Aorta (tissue), 5 donors: ENCODE results near the gene SLC5A10. TPM values are rescaled to one million over a fixed set of nuclear protein-coding genes. Genes with fewer than 3 reads are reported as not detected.
A peak's percentile ranks its signal among the peaks of the same experiment; 100 is the strongest.

Source experiments
- ATAC-seq: fragments of 200-7000 bp; cut with Tn5 transposase; one replicate; pipeline ENCODE4 v1.9.1; 2022; ENCODE audit warnings: moderate library complexity; ENCODE audit not compliant: low FRiP score
- DNase-seq, 2 donors: peaks; one replicate each; pipeline ENCODE4 v3.0.0-alpha.2; 2020
- H3K27ac ChIP-seq, 2 donors: one replicate each; pipeline ENCODE4 v1.5.1; 2013; ENCODE audit warnings: low read length in 2 of 2, mild to moderate bottlenecking in 2 of 2, moderate library complexity in 2 of 2, control low read depth in 1 of 2, inconsistent platforms in 1 of 2, low read depth in 1 of 2
- H3K27me3 ChIP-seq, 2 donors: one replicate each; pipeline ENCODE4 v1.6.1; 2013; ENCODE audit warnings: control low read depth in 1 of 2, low read length in 1 of 2, mild to moderate bottlenecking in 1 of 2, moderate library complexity in 1 of 2; ENCODE audit not compliant: insufficient read depth in 2 of 2, control insufficient read depth in 1 of 2
- H3K36me3 ChIP-seq, 2 donors: one replicate each; pipeline ENCODE4 v1.6.1; 2013; ENCODE audit warnings: control low read depth in 1 of 2, low read length in 1 of 2, mild to moderate bottlenecking in 1 of 2; ENCODE audit not compliant: insufficient read depth in 2 of 2, control insufficient read depth in 1 of 2
- H3K4me1 ChIP-seq, 2 donors: one replicate each; pipeline ENCODE4 v1.6.1; 2013; ENCODE audit warnings: low read length in 2 of 2, control low read depth in 1 of 2, mild to moderate bottlenecking in 1 of 2, moderate library complexity in 1 of 2; ENCODE audit not compliant: insufficient read depth in 2 of 2, control insufficient read depth in 1 of 2
- H3K4me3 ChIP-seq, 2 donors: one replicate each; pipeline ENCODE4 v1.5.1; 2013; ENCODE audit warnings: low read length in 2 of 2, control low read depth in 1 of 2, mild to moderate bottlenecking in 1 of 2
- H3K9me3 ChIP-seq: one replicate; pipeline ENCODE4 v1.6.1; 2013; ENCODE audit warnings: mild to moderate bottlenecking, low read length; ENCODE audit not compliant: control insufficient read depth
- WGBS, 2 donors: extraction: QIAGEN DNeasy Blood & Tissue Kit; methylation state at CpG; one replicate each; pipeline ENCODE4 v1.1.7; 2013; 5-methylcytosine and 5-hydroxymethylcytosine counted together
- intact Hi-C, 2 donors: fragments of 100-400 bp; cut with DNase I; formaldehyde crosslinking; loops; one replicate each; pipeline versions ENCODE4 v1.14.2 to v1.15.0; 2022
- polyA plus RNA-seq, 2 donors: library from polyadenylated mRNA; stranded (reverse); fragments of 200-250 nt; gene quantifications; one replicate each; pipeline ENCODE4 v1.2.3, GENCODE V29; 2013
- total RNA-seq, 2 donors: library from RNA; stranded (reverse); fragmentation: NEBNext Ultra II Directional; extraction: Animal tissue kit (Norgen Biotek cat#: 25700); gene quantifications; one replicate each; pipeline ENCODE4 v1.2.1, GENCODE V29; 2021
- donor health status: healthy with polysubstance abuse.
- donor health status: Bipolar disorder and iron deficiency.
- donor health status: DM: no; HTN: no; CAD: no.
- donor health status: DM: no; HTN: no; CAD: no.
- donor health status: DM: yes; HTN: yes; CAD: no.

Gene SLC5A10
- total and polyA plus RNA-seq, 4 donors: 0.23 TPM; not detected in 3

GRCh38 chr17:19005789-19006430 is 53.9 kb downstream of the SLC5A10 start:
- ATAC-seq (no peak), DNase-seq (no peak)
- Histone ChIP-seq H3K27me3 (no peaks in the 10 kb centered on the region), H3K9me3 (no peaks in the 10 kb centered on the region), H3K4me3 (no peak overlapping the region), H3K27ac (no peak overlapping the region), H3K4me1 (no peaks in the 10 kb centered on the region), H3K36me3 (no peaks in the 10 kb centered on the region)
- WGBS, 2 donors: 96% methylated on average over 4 of the region's 4 CpGs
- intact Hi-C loops: no loop called here

- H3K27ac ChIP-seq: no peak overlapping the region
- intact Hi-C loops: no loop called here
- no peak overlapping the region for H3K4me3 ChIP-seq
- H3K36me3 ChIP-seq: no peaks in the 10 kb centered on the region
- H3K9me3 ChIP-seq: no peaks in the 10 kb centered on the region
- H3K27me3 ChIP-seq: no peaks in the 10 kb centered on the region
- H3K4me1 ChIP-seq: no peaks in the 10 kb centered on the region
- ATAC-seq (no peak), DNase-seq (no peak)
Measured at GRCh38 chr17:19006698-19007097, 54.7 kb downstream of the SLC5A10 start.

GRCh38 chr17:19009970-19010369 is 58.0 kb downstream of the SLC5A10 start:
- Histone ChIP-seq H3K27me3 (no peaks in the 10 kb centered on the region), H3K27ac (no peak overlapping the region), H3K4me1 (no peaks in the 10 kb centered on the region), H3K9me3 (no peaks in the 10 kb centered on the region), H3K4me3 (no peak overlapping the region), H3K36me3 (no peaks in the 10 kb centered on the region)
- intact Hi-C loops: no loop called here
- 95 to 97% methylated on average over 12 of the region's 12 CpGs for WGBS, 2 donors
- ATAC-seq (no peak), DNase-seq (no peak)

GRCh38 chr17:19010729-19011505 is 59.0 kb downstream of the SLC5A10 start:
- WGBS, 2 donors: 72 to 79% methylated on average over 11 of the region's 11 CpGs
- no peaks in the 10 kb centered on the region for H3K36me3 ChIP-seq
- ATAC-seq: no peak
- H3K4me1 ChIP-seq: no peaks in the 10 kb centered on the region
- no peak overlapping the region for H3K4me3 ChIP-seq
- no peak overlapping the region for H3K27ac ChIP-seq
- H3K27me3 ChIP-seq: no peaks in the 10 kb centered on the region
- H3K9me3 ChIP-seq: no peaks in the 10 kb centered on the region
- no peak for DNase-seq
- intact Hi-C loops: no loop called here

- 85 to 93% methylated on average over 4 to 6 of the region's 6 CpGs for WGBS, 2 donors
Measured at GRCh38 chr17:19011581-19011980, 59.6 kb downstream of the SLC5A10 start.

GRCh38 chr17:19012171-19013080 is 60.5 kb downstream of the SLC5A10 start:
- WGBS, 2 donors: 96% methylated on average over 22 of the region's 22 CpGs
- Histone ChIP-seq H3K9me3 (no peaks in the 10 kb centered on the region), H3K4me1 (no peaks in the 10 kb centered on the region), H3K27ac (no peak overlapping the region), H3K27me3 (no peaks in the 10 kb centered on the region), H3K4me3 (no peak overlapping the region), H3K36me3 (no peaks in the 10 kb centered on the region)
- DNase-seq (peak; percentile 24 to 57), ATAC-seq (no peak)
- intact Hi-C loops: no loop called here

More at GRCh38 chr17:19011581-19011980, 59.6 kb downstream of the SLC5A10 start:
- intact Hi-C loops: no loop called here
- no peaks in the 10 kb centered on the region for H3K27me3 ChIP-seq
- no peaks in the 10 kb centered on the region for H3K4me1 ChIP-seq
- no peaks in the 10 kb centered on the region for H3K9me3 ChIP-seq
- no peaks in the 10 kb centered on the region for H3K36me3 ChIP-seq
- no peak overlapping the region for H3K4me3 ChIP-seq
- no peak overlapping the region for H3K27ac ChIP-seq
- DNase-seq (no peak), ATAC-seq (no peak)

GRCh38 chr17:19013226-19013625 is 61.3 kb downstream of the SLC5A10 start:
- whole genome bisulfite sequencing, 2 donors: 94 to 96% methylated on average over 12 of the region's 12 CpGs
- Histone ChIP-seq H3K4me3 (no peak overlapping the region), H3K27me3 (no peaks in the 10 kb centered on the region), H3K9me3 (no peaks in the 10 kb centered on the region), H3K4me1 (no peaks in the 10 kb centered on the region), H3K27ac (no peak overlapping the region), H3K36me3 (no peaks in the 10 kb centered on the region)
- DNase-seq: peak; percentile 17 to 54
- intact Hi-C loops: no loop called here
- ATAC-seq: no peak

GRCh38 chr17:19013806-19014627 is 62.1 kb downstream of the SLC5A10 start:
- no peak overlapping the region for H3K4me3 ChIP-seq
- intact Hi-C loops: no loop called here
- 84 to 95% methylated on average over 11 of the region's 11 CpGs for WGBS, 2 donors

More at GRCh38 chr17:19013806-19014627, 62.1 kb downstream of the SLC5A10 start:
- no peaks in the 10 kb centered on the region for H3K4me1 ChIP-seq
- peak; percentile 22 to 51 for DNase-seq
- no peak overlapping the region for H3K27ac ChIP-seq
- ATAC-seq: no peak
- H3K9me3 ChIP-seq: no peaks in the 10 kb centered on the region
- H3K36me3 ChIP-seq: no peaks in the 10 kb centered on the region
- H3K27me3 ChIP-seq: no peaks in the 10 kb centered on the region
